Endothelial cell (in vitro differentiated cells): ENCODE measurements around the gene TNS2. TPM values are rescaled to one million over a fixed set of nuclear protein-coding genes. Genes with fewer than 3 reads are reported as not detected.
"Not testable (repeated sequence)": the region's sequence is repeated elsewhere in the genome, so short reads cannot be mapped to it uniquely, and the experiment has no call there.

Experiments
- DNase-seq: peaks from one replicate; pipeline ENCODE4 v3.0.0; 2021; ENCODE audit warnings: low spot score
- H3K27ac Mint-ChIP-seq: one replicate; pipeline ENCODE4 v1.8.0; 2021; ENCODE audit warnings: mixed read lengths, inconsistent platforms; ENCODE audit not compliant: unreplicated experiment
- H3K27me3 Mint-ChIP-seq: one replicate; pipeline ENCODE4 v1.8.0; 2021; ENCODE audit warnings: mild to moderate bottlenecking, moderate library complexity, mixed read lengths, inconsistent platforms; ENCODE audit not compliant: unreplicated experiment
- H3K36me3 Mint-ChIP-seq: one replicate; pipeline ENCODE4 v1.8.0; 2021; ENCODE audit warnings: mild to moderate bottlenecking, low read depth, mixed read lengths, inconsistent platforms; ENCODE audit not compliant: unreplicated experiment
- H3K4me1 Mint-ChIP-seq: one replicate; pipeline ENCODE4 v1.8.0; 2021; ENCODE audit warnings: mild to moderate bottlenecking, mixed read lengths, inconsistent platforms; ENCODE audit not compliant: unreplicated experiment
- H3K4me3 Mint-ChIP-seq: one replicate; pipeline ENCODE4 v1.8.0; 2021; ENCODE audit warnings: mild to moderate bottlenecking, mixed read lengths, inconsistent platforms; ENCODE audit not compliant: unreplicated experiment
- H3K9me3 Mint-ChIP-seq: one replicate; pipeline ENCODE4 v1.8.0; 2021; ENCODE audit warnings: mixed read lengths, inconsistent platforms; ENCODE audit not compliant: unreplicated experiment
- CTCF ChIP-seq: fragments of 200-600 bp; sonication (generic); IDR thresholded peaks from one replicate; pipeline ENCODE4 v1.5.0; 2021; ENCODE audit warnings: antibody characterized with exemption; ENCODE audit not compliant: unreplicated experiment
- total RNA-seq: library from RNA; stranded (reverse); fragmentation: NEBNext Ultra II Directional; extraction: Animal tissue kit (Norgen Biotek cat#: 25700); gene quantifications from one replicate; pipeline ENCODE4 v1.2.1, GENCODE V29; 2021; ENCODE audit not compliant: unreplicated experiment

Gene TNS2
- total RNA-seq, 1 donor from 2014 or later, result 112 TPM

- Mint-ChIP-seq H3K27ac (peak within 1 kb of the TSS; percentile 96), H3K9me3 (no peaks in the 10 kb centered on the region), H3K36me3 (peaks cover 4% of the 10 kb centered on the region), H3K27me3 (peaks cover 9% of the 10 kb centered on the region), H3K4me3 (peak within 1 kb of the TSS; percentile 99), H3K4me1 (peaks cover 19% of the 10 kb centered on the region)
- peak; percentile 98 for DNase-seq
- TF ChIP-seq CTCF, result no peak
These were observed 43.7 kb upstream of the TNS2 start, which contains the start of gene EIF4B for GRCh38 chr12:53005986-53006809. EIF4B (plus strand) TSS chr12:53006456; CDS start chr12:53006484, 28 bp downstream.

GRCh38 chr12:53006810-53007309 lies 43.0 kb upstream of the TNS2 start:
- peaks cover 6% of the 10 kb centered on the region for H3K36me3 Mint-ChIP-seq
- TF ChIP-seq CTCF, result no peak
- H3K4me3 Mint-ChIP-seq, result peak overlapping the region; percentile 99
- peak overlapping the region; percentile 96 for H3K27ac Mint-ChIP-seq
- DNase-seq, result peak; percentile 71
- no peaks in the 10 kb centered on the region for H3K9me3 Mint-ChIP-seq
- H3K27me3 Mint-ChIP-seq, result peaks cover 9% of the 10 kb centered on the region
- H3K4me1 Mint-ChIP-seq, result peaks cover 21% of the 10 kb centered on the region

DNA sequence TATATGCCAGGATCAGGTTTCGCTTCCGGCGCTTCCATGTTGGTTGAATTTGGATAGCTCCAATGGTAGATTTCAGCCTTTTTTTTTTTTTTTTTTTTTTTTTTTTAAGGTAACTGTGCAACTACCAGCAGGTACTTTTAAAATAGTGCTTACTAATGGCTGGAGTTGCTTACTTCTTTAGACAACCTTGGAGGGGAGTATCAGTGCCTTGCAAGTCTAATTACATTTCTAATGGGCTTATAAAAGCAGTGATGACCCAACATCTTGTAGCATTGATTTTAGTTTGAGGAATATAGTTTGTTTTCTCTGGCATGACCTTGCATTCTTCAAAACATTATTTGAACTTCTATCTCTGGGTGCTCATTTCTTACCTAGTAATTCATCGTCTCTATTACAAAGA lies 42.5 kb upstream of the TNS2 start:
- Mint-ChIP-seq H3K4me1 (peaks cover 22% of the 10 kb centered on the region), H3K27me3 (peaks cover 9% of the 10 kb centered on the region), H3K27ac (peak overlapping the region; percentile 96), H3K36me3 (peaks cover 7% of the 10 kb centered on the region), H3K9me3 (no peaks in the 10 kb centered on the region), H3K4me3 (peak overlapping the region; percentile 99)
- no peak for TF ChIP-seq CTCF
- DNase-seq, result no peak

- not testable (repeated sequence) for H3K9me3 Mint-ChIP-seq, H3K4me3 Mint-ChIP-seq, H3K27ac Mint-ChIP-seq, H3K36me3 Mint-ChIP-seq, H3K27me3 Mint-ChIP-seq, DNase-seq
- H3K4me1 Mint-ChIP-seq, result peaks cover 22% of the 10 kb centered on the region
These were observed 41.1 kb upstream of the TNS2 start for GRCh38 chr12:53008760-53009159.

- TF ChIP-seq CTCF, result no peak
- no peaks in the 10 kb centered on the region for H3K9me3 Mint-ChIP-seq
- peaks cover 19% of the 10 kb centered on the region for H3K4me1 Mint-ChIP-seq
- peaks cover 7% of the 10 kb centered on the region for H3K36me3 Mint-ChIP-seq
- DNase-seq, result no peak
- H3K4me3 Mint-ChIP-seq, result no peak overlapping the region
- no peak overlapping the region for H3K27ac Mint-ChIP-seq
- peaks cover 6% of the 10 kb centered on the region for H3K27me3 Mint-ChIP-seq
These were observed 38.9 kb upstream of the TNS2 start for GRCh38 chr12:53010955-53011354.
